ENCODE measurements around the gene AXIN1. TPM values are rescaled to one million over a fixed set of nuclear protein-coding genes. Genes with fewer than 3 reads are reported as not detected.
A peak's percentile ranks its signal among the peaks of the same experiment; 100 is the strongest.

AXIN1 gene
- total and polyA plus RNA-seq, 2 donors (not counting 1 experiment from before 2014, with no cell fraction given), result 5.1 to 18.7 TPM

DNA sequence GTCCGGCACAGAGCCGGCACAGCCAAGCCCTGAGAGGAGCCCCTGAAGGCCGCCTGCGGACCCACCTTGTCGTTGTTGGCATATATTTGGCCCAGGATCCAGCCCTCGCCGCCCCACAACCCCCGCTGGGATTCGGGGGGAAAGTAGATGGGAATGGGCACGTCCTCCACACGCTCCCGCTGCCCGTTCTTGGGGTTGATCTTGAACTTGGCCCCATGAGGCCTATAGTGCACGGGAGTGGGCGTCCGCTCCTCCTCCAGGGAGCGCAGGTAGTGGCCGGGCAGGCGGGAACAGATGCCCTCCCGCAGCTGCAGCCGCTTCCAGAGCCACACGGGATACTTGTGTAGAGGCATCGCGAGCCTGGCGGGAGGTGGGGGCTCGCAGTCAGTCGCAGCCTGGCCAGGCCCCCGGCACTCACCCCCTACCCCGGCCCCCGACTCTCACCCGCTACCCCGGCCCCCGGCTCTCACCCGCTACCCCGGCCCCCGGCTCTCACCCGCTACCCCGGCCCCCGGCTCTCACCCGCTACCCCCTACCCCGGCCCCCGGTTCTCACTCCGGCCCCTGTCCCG is 17.4 kb upstream of the AXIN1 start:
- H3K79me2 ChIP-seq (ENCODE audit: control insufficient read depth, insufficient read depth, low read length), result peaks cover 2% of the 10 kb centered on the region
- DNase-seq (ENCODE audit: low read depth in 2 of 2), result peak in 1 of 2 donors; percentile 23
- H4K20me1 ChIP-seq (ENCODE audit: control insufficient read depth, extremely low read depth, insufficient read depth, low read length), result no peaks in the 10 kb centered on the region
- H3K27ac ChIP-seq (ENCODE audit: insufficient read depth, low read length), result no peak overlapping the region
- H3K27me3 ChIP-seq (ENCODE audit: control insufficient read depth, insufficient read depth, low read length), result no peaks in the 10 kb centered on the region
- TF ChIP-seq, protein P1, sequence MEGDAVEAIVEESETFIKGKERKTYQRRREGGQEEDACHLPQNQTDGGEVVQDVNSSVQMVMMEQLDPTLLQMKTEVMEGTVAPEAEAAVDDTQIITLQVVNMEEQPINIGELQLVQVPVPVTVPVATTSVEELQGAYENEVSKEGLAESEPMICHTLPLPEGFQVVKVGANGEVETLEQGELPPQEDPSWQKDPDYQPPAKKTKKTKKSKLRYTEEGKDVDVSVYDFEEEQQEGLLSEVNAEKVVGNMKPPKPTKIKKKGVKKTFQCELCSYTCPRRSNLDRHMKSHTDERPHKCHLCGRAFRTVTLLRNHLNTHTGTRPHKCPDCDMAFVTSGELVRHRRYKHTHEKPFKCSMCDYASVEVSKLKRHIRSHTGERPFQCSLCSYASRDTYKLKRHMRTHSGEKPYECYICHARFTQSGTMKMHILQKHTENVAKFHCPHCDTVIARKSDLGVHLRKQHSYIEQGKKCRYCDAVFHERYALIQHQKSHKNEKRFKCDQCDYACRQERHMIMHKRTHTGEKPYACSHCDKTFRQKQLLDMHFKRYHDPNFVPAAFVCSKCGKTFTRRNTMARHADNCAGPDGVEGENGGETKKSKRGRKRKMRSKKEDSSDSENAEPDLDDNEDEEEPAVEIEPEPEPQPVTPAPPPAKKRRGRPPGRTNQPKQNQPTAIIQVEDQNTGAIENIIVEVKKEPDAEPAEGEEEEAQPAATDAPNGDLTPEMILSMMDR (conservative IDR thresholded peaks at IDR 0.05 in 1 of 2, IDR thresholded peaks at IDR 0.05 in 1 of 2; ENCODE audit: low read depth in 1 of 2, low read length in 2 of 2), result no peak
- TF ChIP-seq EZH2 (IDR thresholded peaks at IDR 0.05; ENCODE audit: low read length, missing control alignments), result no peak
- peak overlapping the region; percentile 38 to 49 (median 39) for H3K4me3 ChIP-seq (replicated peaks in 1 of 4; ENCODE audit: control extremely low read depth in 1 of 4, insufficient read depth in 1 of 4, low read depth in 3 of 4, low read length in 4 of 4)
- no peak overlapping the region for H2AFZ ChIP-seq (ENCODE audit: low read length)
- peak overlapping the region; percentile 90 for H3K4me2 ChIP-seq (ENCODE audit: extremely low read depth, insufficient read depth, low read length)
- H3K9me3 ChIP-seq (ENCODE audit: control insufficient read depth, insufficient read depth, low read depth, low read length), result no peaks in the 10 kb centered on the region
- H3K9ac ChIP-seq (ENCODE audit: insufficient read depth, low read length), result peak overlapping the region; percentile 23
- H3K36me3 ChIP-seq (ENCODE audit: control insufficient read depth, insufficient read depth, low read length), result peaks cover 45% of the 10 kb centered on the region
- H3K4me1 ChIP-seq (ENCODE audit: control insufficient read depth, extremely low read depth, insufficient read depth, low read length), result peaks cover 2% of the 10 kb centered on the region

DNA sequence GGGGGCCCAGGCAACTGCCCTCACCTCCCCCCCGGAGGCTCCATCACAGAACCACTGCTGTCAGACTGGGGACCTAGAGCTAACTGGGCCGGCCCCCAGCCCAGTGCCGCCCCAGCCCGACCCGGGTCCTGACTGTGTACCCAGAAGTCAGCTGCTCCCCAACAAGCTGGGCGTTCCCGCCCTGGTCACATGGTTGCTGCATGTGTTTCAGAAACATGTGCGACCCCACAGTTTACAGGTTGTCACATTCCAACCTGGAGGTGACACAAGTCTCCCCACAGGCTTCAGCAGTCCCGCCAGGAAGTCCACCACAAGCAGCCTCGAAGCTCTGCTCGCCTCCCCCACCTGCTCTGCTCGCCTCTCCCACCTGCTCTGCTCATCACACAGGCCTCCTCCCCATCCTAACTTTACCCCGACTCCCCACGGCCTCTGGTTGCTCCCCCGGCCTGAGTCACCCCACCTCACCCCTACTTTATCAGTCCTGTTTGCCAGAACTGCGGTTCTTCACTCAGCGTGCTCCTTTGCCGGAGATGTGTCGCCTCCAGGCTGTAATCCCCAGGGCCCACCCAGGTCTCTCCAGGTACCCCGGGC is 16.8 kb upstream of the AXIN1 start:
- Histone ChIP-seq H3K36me3 (ENCODE audit: control insufficient read depth, insufficient read depth, low read length) (peaks cover 42% of the 10 kb centered on the region), H3K9ac (ENCODE audit: insufficient read depth, low read length) (no peak overlapping the region), H3K9me3 (ENCODE audit: control insufficient read depth, insufficient read depth, low read depth, low read length) (no peaks in the 10 kb centered on the region)

DNA sequence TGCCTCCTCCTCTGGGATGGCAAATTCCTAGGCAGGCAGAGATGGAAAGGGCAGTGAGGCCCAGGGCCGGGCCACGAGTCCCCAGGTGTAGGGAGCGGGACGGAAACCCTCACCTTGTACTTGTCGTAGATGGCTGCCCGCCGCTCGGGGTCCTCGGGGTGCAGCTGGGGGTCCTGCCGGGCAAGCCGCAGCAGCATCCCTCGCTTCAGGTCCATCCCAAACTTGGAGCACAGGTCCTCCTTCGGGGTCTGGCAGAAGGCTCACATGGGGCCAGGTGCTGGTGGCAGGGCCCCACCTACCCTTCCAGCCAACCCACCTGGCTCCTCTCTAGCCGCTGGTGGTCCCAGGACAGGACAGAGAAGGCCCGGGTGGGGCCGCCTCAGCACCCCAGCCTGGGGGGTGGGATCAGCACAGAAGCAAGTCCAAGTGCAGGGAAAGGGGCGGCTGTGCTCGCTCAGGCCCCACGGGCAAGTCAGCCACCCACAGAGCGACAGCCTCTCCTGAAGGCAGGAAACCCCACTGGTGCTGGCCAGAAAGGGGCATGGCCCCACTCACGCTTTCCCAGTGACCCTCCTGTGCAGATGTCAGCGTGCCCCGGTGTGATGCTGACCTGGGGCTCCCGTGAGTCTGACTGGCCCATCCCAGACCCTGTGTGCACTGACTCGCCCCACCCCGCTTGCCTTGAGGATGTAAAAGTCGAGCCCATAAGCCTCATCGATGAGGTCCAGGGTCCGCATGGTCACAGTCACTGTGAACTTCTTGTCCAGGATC is 16.1 kb upstream of the AXIN1 start:
- Histone ChIP-seq H4K20me1 (ENCODE audit: control insufficient read depth, extremely low read depth, insufficient read depth, low read length) (no peaks in the 10 kb centered on the region), H3K36me3 (ENCODE audit: control insufficient read depth, insufficient read depth, low read length) (peaks cover 38% of the 10 kb centered on the region), H3K27ac (ENCODE audit: insufficient read depth, low read length) (no peak overlapping the region), H3K4me1 (ENCODE audit: control insufficient read depth, extremely low read depth, insufficient read depth, low read length) (peaks cover 2% of the 10 kb centered on the region), H3K4me2 (ENCODE audit: extremely low read depth, insufficient read depth, low read length) (no peak overlapping the region), H3K4me3 (replicated peaks in 1 of 4; ENCODE audit: control extremely low read depth in 1 of 4, insufficient read depth in 1 of 4, low read depth in 3 of 4, low read length in 4 of 4) (no peak overlapping the region), H3K79me2 (ENCODE audit: control insufficient read depth, insufficient read depth, low read length) (peaks cover 2% of the 10 kb centered on the region), H2AFZ (ENCODE audit: low read length) (no peak overlapping the region), H3K9ac (ENCODE audit: insufficient read depth, low read length) (no peak overlapping the region), H3K27me3 (ENCODE audit: control insufficient read depth, insufficient read depth, low read length) (no peaks in the 10 kb centered on the region), H3K9me3 (ENCODE audit: control insufficient read depth, insufficient read depth, low read depth, low read length) (no peaks in the 10 kb centered on the region)
- DNase-seq (ENCODE audit: low read depth in 2 of 2), result no peak
- TF ChIP-seq, protein P1 (conservative IDR thresholded peaks at IDR 0.05 in 1 of 2, IDR thresholded peaks at IDR 0.05 in 1 of 2; ENCODE audit: low read depth in 1 of 2, low read length in 2 of 2), result no peak
- TF ChIP-seq EZH2 (IDR thresholded peaks at IDR 0.05; ENCODE audit: low read length, missing control alignments), result no peak

More for the DNA sequence above, 16.8 kb upstream of the AXIN1 start:
- Histone ChIP-seq H3K27ac (ENCODE audit: insufficient read depth, low read length) (no peak overlapping the region), H3K4me2 (ENCODE audit: extremely low read depth, insufficient read depth, low read length) (peak overlapping the region; percentile 90), H3K27me3 (ENCODE audit: control insufficient read depth, insufficient read depth, low read length) (no peaks in the 10 kb centered on the region), H3K4me3 (replicated peaks in 1 of 4; ENCODE audit: control extremely low read depth in 1 of 4, insufficient read depth in 1 of 4, low read depth in 3 of 4, low read length in 4 of 4) (peak overlapping the region in 3 of 4 experiments; percentile 38 to 49 (median 40)), H2AFZ (ENCODE audit: low read length) (no peak overlapping the region), H3K79me2 (ENCODE audit: control insufficient read depth, insufficient read depth, low read length) (peaks cover 2% of the 10 kb centered on the region), H4K20me1 (ENCODE audit: control insufficient read depth, extremely low read depth, insufficient read depth, low read length) (no peaks in the 10 kb centered on the region), H3K4me1 (ENCODE audit: control insufficient read depth, extremely low read depth, insufficient read depth, low read length) (peaks cover 2% of the 10 kb centered on the region)
- no peak for TF ChIP-seq EZH2 (IDR thresholded peaks at IDR 0.05; ENCODE audit: low read length, missing control alignments)
- TF ChIP-seq, protein P1 (conservative IDR thresholded peaks at IDR 0.05 in 1 of 2, IDR thresholded peaks at IDR 0.05 in 1 of 2; ENCODE audit: low read depth in 1 of 2, low read length in 2 of 2), result no peak
- no peak for DNase-seq (ENCODE audit: low read depth in 2 of 2)
